Activated naive CD4-positive, alpha-beta T cell treated with anti-CD3 and anti-CD28 coated beads, Interleukin-2, amount 50 U/mL, for 16 hours (primary cell): ENCODE data around the gene HBG1.
"Not testable (repeated sequence)": the region's sequence is repeated elsewhere in the genome, so short reads cannot be mapped to it uniquely, and the experiment has no call there.

ENCODE experiments used
- DNase-seq: peaks from one replicate; pipeline ENCODE4 v3.0.0-alpha.2; 2020

Gene HBG1

GRCh38 chr11:5276697-5277096, 27.0 kb upstream of the HBG1 start:
- no peak for DNase-seq

- no peak for DNase-seq
Measured at GRCh38 chr11:5275369-5276110, 25.9 kb upstream of the HBG1 start.

GRCh38 chr11:5274395-5274794, 24.7 kb upstream of the HBG1 start:
- no peak for DNase-seq

- DNase-seq: no peak
Measured at GRCh38 chr11:5272395-5273017, 22.8 kb upstream of the HBG1 start.

GRCh38 chr11:5269715-5270147, 20.1 kb upstream of the HBG1 start, which contains the start of gene HBE1:
TSS of gene HBE1 (minus strand) at chr11:5269945. CDS start at chr11:5269890, 55 bp downstream.
- no peak for DNase-seq

- DNase-seq: no peak
Measured at GRCh38 chr11:5267033-5267563, 17.4 kb upstream of the HBG1 start.

GRCh38 chr11:5266609-5267008, 17.0 kb upstream of the HBG1 start:
- DNase-seq: no peak

- DNase-seq: no peak
Measured at GRCh38 chr11:5265832-5266231, 16.2 kb upstream of the HBG1 start.

GRCh38 chr11:5258543-5259262, 9.0 kb upstream of the HBG1 start:
- DNase-seq: no peak

- DNase-seq: no peak
Measured at GRCh38 chr11:5257296-5257695, 7.6 kb upstream of the HBG1 start.

GRCh38 chr11:5254646-5255413, 5.2 kb upstream of the HBG1 start, which contains the start of gene HBG2:
TSS of gene HBG2 (minus strand) at chr11:5254781. CDS start at chr11:5254728, 53 bp downstream.
- DNase-seq: not testable (repeated sequence)

GRCh38 chr11:5254023-5254422, 4.4 kb upstream of the HBG1 start:
- not testable (repeated sequence) for DNase-seq

- not testable (repeated sequence) for DNase-seq
Measured at GRCh38 chr11:5253440-5253839, 3.8 kb upstream of the HBG1 start.

- DNase-seq: no peak
Measured at GRCh38 chr11:5252919-5253265, 3.2 kb upstream of the HBG1 start.

- DNase-seq: no peak
Measured at GRCh38 chr11:5252192-5252918, 2.7 kb upstream of the HBG1 start.

GRCh38 chr11:5251746-5252145, 2.1 kb upstream of the HBG1 start:
- no peak for DNase-seq

GRCh38 chr11:5250543-5251204, 1.0 kb upstream of the HBG1 start:
- no peak for DNase-seq

- not testable (repeated sequence) for DNase-seq
Measured at GRCh38 chr11:5248498-5248897, 1.2 kb downstream of the HBG1 start.

- no peak for DNase-seq
Measured at GRCh38 chr11:5247472-5248192, 2.0 kb downstream of the HBG1 start.

GRCh38 chr11:5246772-5247471, 2.7 kb downstream of the HBG1 start:
- no peak for DNase-seq
